ENCODE data around the gene BCKDHA.
A peak's percentile ranks its signal among the peaks of the same experiment; 100 is the strongest.
"Not testable (repeated sequence)": the region's sequence is repeated elsewhere in the genome, so short reads cannot be mapped to it uniquely, and the experiment has no call there.

Gene BCKDHA

DNA sequence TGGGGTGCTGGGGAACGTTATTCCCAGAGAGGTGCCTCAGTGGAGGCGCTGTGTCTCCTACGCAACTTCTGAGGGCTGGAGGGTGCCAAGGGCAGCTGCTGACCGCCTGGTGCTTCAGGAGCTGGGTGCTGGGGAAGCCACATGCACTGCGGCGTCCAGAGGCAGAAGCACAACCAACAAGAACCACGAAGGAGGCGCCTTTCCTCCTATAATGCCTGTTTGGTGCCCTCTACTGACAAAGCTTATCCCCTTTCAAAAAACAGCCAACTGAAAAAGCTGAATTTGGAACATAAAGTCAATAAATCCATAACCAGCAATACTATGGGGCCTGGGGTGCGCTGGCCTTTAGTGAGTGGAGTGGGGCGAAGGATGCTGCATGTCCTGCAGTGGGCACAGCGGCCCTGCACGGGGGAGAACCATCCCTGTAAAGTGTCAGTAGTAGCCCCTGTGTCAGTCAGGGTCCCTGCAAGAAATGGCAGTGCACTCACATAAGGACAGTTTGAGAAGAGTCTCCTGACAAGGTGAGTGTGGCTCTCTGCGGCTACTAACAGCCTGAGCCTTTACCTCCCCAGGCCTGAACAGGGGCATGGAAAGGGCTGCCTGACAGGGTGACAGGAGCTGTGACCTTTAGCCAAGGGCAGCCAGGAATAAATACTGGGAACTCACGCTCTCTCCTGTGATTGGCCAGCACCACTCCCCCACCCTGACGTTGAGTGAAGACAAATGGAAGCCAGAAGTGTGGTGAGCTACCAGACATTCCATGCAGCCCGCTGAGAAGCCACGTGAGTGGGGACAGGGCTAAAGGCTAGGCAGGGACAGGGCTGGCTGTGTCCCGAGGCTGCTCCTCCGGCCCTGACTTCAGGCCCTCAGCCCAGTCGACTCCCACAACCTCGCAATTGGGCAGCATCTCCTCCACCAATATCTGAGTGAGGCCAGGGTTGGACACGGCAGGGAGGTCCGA lies 34.1 kb downstream of the BCKDHA start:
- Histone ChIP-seq H3K4me3 (replicated peaks; ENCODE audit: insufficient read depth, low read length) (no peak overlapping the region), H3K27ac (replicated peaks) (peak overlapping the region; percentile 46; the same call in 1 of the 2 replicates), H3K27me3 (ENCODE audit: insufficient read depth, poor library complexity, severe bottlenecking) (no peaks in the 10 kb centered on the region)
- peak in 1 of 2 experiments; percentile 80 for DNase-seq (ENCODE audit: low read depth in 1 of 2, low spot score in 1 of 2)
- TF ChIP-seq SPI1 (IDR thresholded peaks at IDR 0.05; ENCODE audit: borderline replicate concordance, low read depth) = no peak
- TF ChIP-seq, protein P1, sequence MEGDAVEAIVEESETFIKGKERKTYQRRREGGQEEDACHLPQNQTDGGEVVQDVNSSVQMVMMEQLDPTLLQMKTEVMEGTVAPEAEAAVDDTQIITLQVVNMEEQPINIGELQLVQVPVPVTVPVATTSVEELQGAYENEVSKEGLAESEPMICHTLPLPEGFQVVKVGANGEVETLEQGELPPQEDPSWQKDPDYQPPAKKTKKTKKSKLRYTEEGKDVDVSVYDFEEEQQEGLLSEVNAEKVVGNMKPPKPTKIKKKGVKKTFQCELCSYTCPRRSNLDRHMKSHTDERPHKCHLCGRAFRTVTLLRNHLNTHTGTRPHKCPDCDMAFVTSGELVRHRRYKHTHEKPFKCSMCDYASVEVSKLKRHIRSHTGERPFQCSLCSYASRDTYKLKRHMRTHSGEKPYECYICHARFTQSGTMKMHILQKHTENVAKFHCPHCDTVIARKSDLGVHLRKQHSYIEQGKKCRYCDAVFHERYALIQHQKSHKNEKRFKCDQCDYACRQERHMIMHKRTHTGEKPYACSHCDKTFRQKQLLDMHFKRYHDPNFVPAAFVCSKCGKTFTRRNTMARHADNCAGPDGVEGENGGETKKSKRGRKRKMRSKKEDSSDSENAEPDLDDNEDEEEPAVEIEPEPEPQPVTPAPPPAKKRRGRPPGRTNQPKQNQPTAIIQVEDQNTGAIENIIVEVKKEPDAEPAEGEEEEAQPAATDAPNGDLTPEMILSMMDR (IDR thresholded peaks at IDR 0.05; ENCODE audit: insufficient read depth, low read length) = peak; percentile 32

DNA sequence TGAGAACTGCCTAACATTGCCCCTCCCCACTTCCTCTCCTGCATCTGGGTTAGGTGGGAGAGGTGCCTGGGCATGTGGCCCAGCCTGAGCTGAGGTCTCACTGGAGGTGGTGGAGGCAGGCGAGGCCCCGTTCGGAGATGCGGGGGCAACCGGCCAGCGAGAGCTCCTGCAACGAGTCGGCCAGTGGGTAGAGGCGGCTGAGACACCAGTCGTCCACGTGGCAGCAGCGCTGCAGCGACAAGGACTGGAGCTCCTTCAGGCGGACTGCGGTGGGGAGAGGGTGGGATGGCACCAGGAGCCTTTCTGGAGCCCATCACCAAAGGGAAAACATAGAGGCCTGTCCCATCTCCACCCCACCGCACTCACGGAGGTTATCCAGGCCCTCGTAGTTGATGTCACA lies 35.6 kb downstream of the BCKDHA start:
- H3K27me3 ChIP-seq (ENCODE audit: insufficient read depth, poor library complexity, severe bottlenecking) = no peaks in the 10 kb centered on the region
- no peak overlapping the region for H3K4me3 ChIP-seq (replicated peaks; ENCODE audit: insufficient read depth, low read length)
- no peak overlapping the region for H3K27ac ChIP-seq (replicated peaks)
- TF ChIP-seq POLR2AphosphoS5 (IDR thresholded peaks at IDR 0.05; ENCODE audit: low read depth) (no peak), SPI1 (IDR thresholded peaks at IDR 0.05; ENCODE audit: borderline replicate concordance, low read depth) (no peak), GABPA (IDR thresholded peaks at IDR 0.05; ENCODE audit: low read depth) (no peak)
- TF ChIP-seq, protein P1 (IDR thresholded peaks at IDR 0.05; ENCODE audit: insufficient read depth, low read length) = no peak
- TF ChIP-seq, protein P2, sequence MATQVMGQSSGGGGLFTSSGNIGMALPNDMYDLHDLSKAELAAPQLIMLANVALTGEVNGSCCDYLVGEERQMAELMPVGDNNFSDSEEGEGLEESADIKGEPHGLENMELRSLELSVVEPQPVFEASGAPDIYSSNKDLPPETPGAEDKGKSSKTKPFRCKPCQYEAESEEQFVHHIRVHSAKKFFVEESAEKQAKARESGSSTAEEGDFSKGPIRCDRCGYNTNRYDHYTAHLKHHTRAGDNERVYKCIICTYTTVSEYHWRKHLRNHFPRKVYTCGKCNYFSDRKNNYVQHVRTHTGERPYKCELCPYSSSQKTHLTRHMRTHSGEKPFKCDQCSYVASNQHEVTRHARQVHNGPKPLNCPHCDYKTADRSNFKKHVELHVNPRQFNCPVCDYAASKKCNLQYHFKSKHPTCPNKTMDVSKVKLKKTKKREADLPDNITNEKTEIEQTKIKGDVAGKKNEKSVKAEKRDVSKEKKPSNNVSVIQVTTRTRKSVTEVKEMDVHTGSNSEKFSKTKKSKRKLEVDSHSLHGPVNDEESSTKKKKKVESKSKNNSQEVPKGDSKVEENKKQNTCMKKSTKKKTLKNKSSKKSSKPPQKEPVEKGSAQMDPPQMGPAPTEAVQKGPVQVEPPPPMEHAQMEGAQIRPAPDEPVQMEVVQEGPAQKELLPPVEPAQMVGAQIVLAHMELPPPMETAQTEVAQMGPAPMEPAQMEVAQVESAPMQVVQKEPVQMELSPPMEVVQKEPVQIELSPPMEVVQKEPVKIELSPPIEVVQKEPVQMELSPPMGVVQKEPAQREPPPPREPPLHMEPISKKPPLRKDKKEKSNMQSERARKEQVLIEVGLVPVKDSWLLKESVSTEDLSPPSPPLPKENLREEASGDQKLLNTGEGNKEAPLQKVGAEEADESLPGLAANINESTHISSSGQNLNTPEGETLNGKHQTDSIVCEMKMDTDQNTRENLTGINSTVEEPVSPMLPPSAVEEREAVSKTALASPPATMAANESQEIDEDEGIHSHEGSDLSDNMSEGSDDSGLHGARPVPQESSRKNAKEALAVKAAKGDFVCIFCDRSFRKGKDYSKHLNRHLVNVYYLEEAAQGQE (IDR thresholded peaks at IDR 0.05; ENCODE audit: insufficient replicate concordance, low read depth) = no peak
- no peak for DNase-seq (ENCODE audit: low read depth in 1 of 2, low spot score in 1 of 2)

DNA sequence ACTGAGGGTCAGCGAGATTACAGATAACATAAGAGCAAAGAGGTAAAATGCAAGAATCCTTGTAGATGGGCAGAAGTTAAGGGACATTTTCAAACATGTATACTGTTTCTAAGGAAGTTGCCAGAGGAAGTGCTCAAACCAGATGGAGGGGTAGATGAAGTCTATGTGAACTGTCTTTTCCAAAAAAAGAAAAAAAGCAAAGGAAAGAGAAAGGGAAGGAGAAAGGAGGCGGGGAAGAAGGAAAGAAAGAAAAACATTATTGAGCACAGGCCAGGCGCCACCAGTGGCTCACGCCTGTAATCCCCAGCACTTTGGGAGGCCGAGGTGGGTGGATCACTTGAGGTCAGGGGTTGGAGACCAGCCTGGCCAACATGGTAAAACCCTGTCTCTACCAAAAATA lies 36.8 kb downstream of the BCKDHA start:
- H3K27me3 ChIP-seq (ENCODE audit: insufficient read depth, poor library complexity, severe bottlenecking) = no peaks in the 10 kb centered on the region
- no peak for DNase-seq (ENCODE audit: low read depth in 1 of 2, low spot score in 1 of 2)

DNA sequence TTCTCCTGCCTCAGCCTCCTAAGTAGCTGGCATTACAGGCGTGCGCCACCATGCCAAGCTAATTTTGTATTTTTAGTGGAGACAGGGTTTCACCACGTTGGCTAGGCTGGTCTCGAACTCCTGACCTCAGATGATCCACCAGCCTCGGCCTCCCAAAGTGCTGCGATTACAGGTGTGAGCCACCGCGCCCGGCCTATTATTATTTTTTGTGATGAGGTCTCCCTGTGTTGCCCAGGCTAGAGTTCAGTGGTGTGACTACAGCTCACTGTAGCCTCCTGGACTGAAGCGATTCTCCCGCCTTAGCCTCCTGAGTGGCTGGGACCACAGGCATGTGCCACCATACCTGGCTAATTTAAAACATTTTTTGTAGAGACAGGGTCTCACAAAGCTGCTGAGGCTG lies 37.8 kb downstream of the BCKDHA start:
- H3K27ac ChIP-seq (replicated peaks); H3K4me3 ChIP-seq (replicated peaks; ENCODE audit: insufficient read depth, low read length); H3K27me3 ChIP-seq (ENCODE audit: insufficient read depth, poor library complexity, severe bottlenecking); DNase-seq (ENCODE audit: low read depth in 1 of 2, low spot score in 1 of 2): not testable (repeated sequence)

More for the DNA sequence above, 36.8 kb downstream of the BCKDHA start:
- TF ChIP-seq GABPA (IDR thresholded peaks at IDR 0.05; ENCODE audit: low read depth) (no peak), POLR2AphosphoS5 (IDR thresholded peaks at IDR 0.05; ENCODE audit: low read depth) (no peak), SPI1 (IDR thresholded peaks at IDR 0.05; ENCODE audit: borderline replicate concordance, low read depth) (peak; percentile 73)
- TF ChIP-seq, protein P2 (IDR thresholded peaks at IDR 0.05; ENCODE audit: insufficient replicate concordance, low read depth) = no peak
- TF ChIP-seq, protein P1 (IDR thresholded peaks at IDR 0.05; ENCODE audit: insufficient read depth, low read length) = no peak
- H3K4me3 ChIP-seq (replicated peaks; ENCODE audit: insufficient read depth, low read length) = no peak overlapping the region
- no peak overlapping the region; the same call in none of the 2 replicates for H3K27ac ChIP-seq (replicated peaks)
